GM15510 (cell line): ENCODE results near the gene RPS6KA5.

ENCODE experiments used
- POLR2A ChIP-seq: IDR thresholded peaks from 3 replicates; pipeline ENCODE4 v1.6.1; 2011; ENCODE audit warnings: borderline replicate concordance; ENCODE audit not compliant: insufficient read length; ENCODE audit errors: extremely low read depth

RPS6KA5 gene

GRCh38 chr14:91046488-91047072 lies 13.9 kb downstream of the RPS6KA5 start:
- no peak for TF ChIP-seq POLR2A

DNA sequence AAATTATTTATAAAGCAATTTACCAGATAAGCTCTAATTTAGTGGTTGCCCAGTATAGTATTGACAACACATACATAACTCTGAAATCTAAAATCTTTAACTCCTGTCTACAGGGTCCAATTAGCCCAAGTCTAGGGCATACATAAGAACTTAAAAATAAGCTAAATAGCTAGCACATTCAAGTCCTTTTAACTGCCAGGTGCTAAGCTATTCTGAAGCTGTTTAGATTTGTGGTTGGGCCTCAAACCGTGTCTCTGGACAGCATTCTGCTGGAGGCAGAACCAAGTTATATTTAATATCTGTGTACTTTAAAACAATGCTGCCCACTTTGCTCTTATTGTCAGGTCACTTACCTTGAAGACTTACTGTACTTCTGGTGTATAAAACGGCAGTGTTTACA lies 19.0 kb downstream of the RPS6KA5 start:
- TF ChIP-seq POLR2A = no peak

DNA sequence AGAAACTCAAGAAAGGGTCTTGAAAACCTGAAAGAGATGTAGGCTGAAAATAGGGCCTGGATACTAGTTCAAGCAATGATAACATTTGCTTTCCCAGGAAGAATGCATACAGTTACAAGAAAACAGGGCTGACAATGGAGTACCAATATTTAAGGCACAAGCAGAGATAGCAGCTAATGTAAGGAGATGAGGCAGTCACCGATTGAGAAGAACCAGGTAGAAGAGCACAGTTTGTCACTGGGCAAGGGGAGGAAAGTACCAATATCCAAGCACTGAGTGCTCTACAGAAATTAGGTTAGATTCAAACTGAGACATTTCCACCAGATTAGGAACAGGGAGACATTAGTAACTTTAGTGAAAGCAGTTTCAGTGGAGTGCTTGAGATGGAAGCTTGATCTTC lies 19.9 kb downstream of the RPS6KA5 start:
- TF ChIP-seq POLR2A = no peak

DNA sequence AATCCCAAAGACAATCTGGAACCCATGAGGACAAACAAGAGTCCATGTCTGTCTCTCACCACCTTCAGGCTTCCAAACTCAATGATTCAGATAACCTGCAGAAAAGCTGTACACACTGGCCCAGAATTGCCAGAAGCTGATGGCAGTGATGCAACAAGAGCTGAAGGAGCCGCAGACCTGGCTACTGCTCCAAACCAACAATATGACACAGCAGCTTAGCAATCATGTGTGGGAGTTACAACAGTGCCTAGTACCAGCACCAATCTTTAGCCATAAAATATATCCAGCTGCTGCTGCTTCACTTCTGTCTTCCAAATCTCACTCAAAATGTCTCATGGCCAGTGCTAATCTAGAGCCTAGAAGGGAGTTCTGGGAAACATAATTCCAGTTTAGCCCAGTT lies 22.0 kb downstream of the RPS6KA5 start:
- no peak for TF ChIP-seq POLR2A

DNA sequence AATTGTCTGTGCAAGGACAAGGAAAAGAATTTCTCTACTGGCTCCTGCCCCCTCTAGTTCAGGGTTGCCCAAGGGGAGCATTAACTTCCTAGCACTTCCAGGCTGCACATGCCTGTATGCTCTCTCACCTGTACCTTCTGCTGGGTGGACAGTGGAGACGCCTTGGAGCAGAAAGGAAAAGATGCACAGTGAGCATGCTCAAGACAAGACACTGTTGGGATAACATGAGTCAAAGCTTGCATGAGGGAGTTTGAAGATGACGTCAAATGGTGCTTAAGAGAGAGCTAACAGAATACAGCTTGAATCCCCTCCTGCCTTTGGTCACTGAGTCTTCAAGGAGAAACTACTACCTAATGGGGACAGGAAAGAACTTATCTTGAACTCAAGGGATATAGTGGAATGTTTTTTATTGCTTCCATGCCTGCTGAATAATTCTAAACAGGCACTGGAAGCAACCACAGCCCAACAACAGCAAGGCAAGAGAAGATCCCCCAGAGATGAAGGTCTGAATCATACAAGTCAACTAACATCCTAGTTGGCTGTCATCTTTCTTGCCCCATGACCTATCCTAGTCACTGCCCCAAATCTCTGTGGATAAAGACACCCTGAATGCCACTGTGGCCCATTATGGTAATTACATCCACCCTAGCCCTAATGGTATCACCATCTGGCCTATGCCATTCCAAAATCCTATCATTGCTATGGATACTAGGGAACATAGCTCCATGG lies 23.5 kb downstream of the RPS6KA5 start:
- TF ChIP-seq POLR2A = no peak

GRCh38 chr14:91035855-91036254 lies 24.6 kb downstream of the RPS6KA5 start:
- TF ChIP-seq POLR2A = no peak

DNA sequence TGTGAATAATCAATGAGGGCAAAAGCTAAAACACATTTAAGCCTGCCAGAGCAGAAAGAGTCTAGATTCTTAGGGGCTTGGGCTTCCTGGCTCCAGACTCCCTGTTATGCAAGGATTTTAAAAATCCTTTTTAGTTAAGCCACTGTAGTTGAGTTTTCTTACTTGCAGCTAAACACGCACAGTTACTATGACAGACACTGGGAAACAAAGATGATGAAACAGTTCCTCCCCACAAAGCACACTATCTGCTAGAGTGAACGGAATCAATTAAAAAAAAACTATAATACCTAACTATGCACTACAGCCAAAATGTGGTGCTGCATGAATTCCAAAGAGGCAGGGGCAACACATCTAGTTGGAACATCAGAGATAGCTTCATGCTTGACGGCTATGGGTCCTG lies 28.2 kb downstream of the RPS6KA5 start:
- no peak for TF ChIP-seq POLR2A

DNA sequence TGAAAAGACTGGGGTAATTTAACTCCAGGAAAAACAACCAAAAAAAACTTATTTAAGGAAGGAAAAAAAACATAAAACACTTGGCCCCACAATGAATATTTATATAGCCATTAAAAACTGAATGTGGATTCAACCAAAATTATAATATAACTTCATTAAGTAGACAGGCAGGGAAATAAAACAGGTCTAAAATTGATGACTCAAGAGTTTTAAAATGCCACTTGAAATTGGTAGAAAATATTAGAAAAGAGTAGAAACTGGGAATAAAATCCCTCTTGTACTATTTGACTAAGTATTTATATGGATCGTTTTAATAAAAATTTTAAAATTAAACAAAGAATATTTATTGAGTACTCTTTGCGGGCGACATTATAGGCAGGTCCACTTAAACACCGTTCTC lies 28.8 kb downstream of the RPS6KA5 start:
- no peak for TF ChIP-seq POLR2A

DNA sequence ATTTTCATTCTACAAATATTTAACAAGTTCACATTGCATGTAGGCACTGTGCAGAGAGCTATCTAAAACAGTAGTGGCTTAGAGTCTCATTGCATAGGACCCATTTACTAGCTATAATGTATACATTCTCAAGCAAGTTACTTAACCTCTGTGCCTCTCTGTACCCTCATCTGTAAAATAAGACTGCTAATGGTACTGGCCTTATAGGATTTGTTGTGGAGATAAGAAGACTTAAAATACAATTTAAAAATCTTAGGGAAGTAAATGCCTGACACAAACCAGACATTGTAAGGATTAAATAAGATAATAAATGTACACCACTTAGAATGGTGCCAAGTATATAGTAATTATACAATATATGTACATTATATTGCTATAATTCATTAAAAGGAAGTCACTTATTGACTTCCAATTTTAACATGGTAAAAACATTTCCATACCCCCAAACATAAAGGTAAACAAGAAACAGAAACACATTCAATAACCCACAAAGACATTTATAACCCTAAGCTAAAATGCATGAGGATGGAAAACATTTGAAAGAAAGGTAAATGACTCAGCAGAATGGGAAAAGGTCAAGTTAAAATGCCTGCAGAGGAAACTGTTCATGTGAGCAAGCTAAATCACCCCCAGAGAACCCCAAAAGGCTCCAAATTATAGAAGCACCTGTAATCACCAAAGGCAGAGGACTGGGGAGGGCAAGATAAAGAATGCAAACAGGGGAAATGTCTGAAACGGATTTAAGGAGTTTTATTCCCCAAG lies 30.8 kb downstream of the RPS6KA5 start:
- no peak for TF ChIP-seq POLR2A

DNA sequence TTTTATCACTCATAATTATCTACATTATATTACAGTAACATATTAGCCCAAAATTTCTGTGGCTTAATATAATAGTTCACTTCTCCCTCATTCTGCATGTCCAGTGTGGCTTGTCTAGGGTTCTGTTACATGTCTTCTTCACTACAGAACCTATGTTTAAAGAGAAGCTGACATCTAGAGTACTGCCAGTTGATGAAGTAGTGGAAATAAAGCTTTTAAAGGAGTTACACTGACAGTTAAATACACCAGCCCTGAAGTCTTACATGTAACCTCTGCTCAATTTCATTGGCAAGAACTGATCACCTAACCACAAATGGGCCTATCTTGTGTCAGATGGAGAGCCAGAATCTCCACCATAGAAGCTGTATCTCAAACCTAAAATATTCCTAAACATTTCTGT lies 32.9 kb downstream of the RPS6KA5 start:
- TF ChIP-seq POLR2A = no peak

DNA sequence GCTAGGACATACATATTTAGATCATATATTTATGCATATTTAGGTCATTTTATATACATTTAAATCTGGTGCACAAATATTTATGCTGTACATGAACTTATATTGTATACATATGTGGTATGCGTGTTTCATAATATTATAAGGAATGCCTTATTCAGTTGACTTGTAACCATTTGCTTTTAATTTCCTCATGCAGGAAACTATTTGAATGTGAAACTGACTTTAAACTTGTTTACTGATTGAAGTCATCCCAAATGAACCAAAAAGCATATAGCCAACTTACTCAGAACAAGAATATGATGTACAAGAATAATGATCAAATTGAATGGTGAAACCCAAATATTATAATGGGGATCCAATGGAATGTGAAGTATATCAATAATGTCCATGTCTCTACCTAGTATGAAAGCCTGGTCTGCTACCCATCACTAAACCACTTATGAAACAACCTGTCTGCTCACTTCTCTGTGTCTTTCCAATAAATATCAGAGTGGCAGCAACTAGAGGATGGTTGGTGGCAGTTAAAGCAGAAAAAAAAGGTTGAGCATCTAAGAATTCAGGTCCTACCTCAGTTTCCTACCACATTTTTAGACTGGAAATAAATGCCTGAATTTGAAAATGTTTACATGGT lies 38.3 kb downstream of the RPS6KA5 start:
- no peak for TF ChIP-seq POLR2A

DNA sequence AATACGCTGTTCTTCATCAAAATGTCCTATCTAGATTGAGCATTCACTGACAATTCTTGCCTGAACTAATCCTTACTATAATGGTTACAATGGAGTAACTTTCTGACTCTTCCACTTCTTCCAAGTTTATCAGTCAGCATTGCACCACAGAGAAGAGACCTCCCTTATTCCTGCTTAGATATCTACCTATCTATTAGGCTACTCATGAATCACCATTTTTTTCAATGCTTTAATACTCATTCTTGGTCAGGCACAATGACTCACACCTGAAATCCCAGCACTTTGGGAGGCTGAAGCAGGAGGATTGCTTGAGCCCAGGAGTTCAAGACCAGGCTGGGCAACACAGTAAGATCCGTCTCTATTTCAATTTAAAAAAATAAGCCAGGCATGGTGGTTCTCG lies 39.3 kb downstream of the RPS6KA5 start:
- no peak for TF ChIP-seq POLR2A

- no peak for TF ChIP-seq POLR2A
Measured at GRCh38 chr14:91019673-91020072, 40.8 kb downstream of the RPS6KA5 start.

GRCh38 chr14:91018481-91018880 lies 42.0 kb downstream of the RPS6KA5 start:
- TF ChIP-seq POLR2A = no peak

DNA sequence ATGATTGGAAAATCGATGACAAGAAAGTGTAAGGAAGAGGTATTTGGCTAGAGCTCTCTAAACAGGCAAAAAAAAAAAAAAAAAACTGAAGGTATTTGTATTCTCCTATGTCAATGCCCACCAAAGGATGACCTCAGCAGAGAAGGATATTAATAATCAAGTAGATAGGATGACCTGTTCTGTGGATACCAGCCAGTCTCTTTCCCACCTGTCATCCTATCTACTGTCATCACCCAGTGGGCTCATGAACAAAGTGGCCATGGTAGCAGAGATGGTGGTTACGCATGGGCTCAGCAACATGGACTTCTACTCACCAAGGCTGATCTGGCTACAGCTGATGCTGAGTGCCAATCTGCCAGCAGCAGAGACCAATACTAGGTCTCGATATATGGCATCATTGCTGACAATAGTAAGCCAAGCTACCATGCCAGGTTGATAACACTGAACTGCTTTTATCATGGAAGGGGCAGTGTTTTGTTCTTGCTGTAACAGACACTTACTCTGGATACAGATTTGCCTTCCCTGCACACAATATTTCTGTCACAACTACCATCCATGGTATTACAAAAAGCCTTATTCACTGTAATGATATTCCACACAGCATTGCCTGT lies 43.5 kb downstream of the RPS6KA5 start:
- no peak for TF ChIP-seq POLR2A
